AG04449 (cell line): Measurements from ENCODE around the gene TMED5.

ENCODE experiments used
- CTCF ChIA-PET: fragments of 350-600 bp; formaldehyde crosslinking; extraction: SDS; loops from one replicate; lab custom pipeline; 2021; ENCODE audit warnings: antibody characterized with exemption; lab: Yijun Ruan, JAX
- POLR2A ChIA-PET: fragments of 400-600, 350-600 bp; formaldehyde crosslinking; extraction: SDS; loops from one replicate; lab custom pipeline; 2020; ENCODE audit warnings: antibody characterized with exemption, inconsistent platforms; lab: Yijun Ruan, JAX
- DNase-seq: peaks from one replicate; pipeline ENCODE4 v3.0.0-alpha.2; 2010; ENCODE audit warnings: low read depth, low spot score
- H3K4me3 ChIP-seq: 2 replicates; pipeline ENCODE4 v1.5.1; 2011; ENCODE audit warnings: low read depth, mild to moderate bottlenecking, control low read depth, low read length
- CTCF ChIP-seq: IDR thresholded peaks from one replicate; pipeline ENCODE4 v1.5.1; 2011; ENCODE audit warnings: mild to moderate bottlenecking, moderate library complexity, low read length, control low read depth, inconsistent platforms; ENCODE audit not compliant: insufficient read depth; ENCODE audit errors: missing control alignments

The TMED5 gene

GRCh38 chr1:93196591-93196990 lies 16.4 kb upstream of the TMED5 start:
- DNase-seq, result no peak
- ChIA-PET POLR2A (no interaction called here), CTCF (interaction anchor here (1.1 kb wide), 1 partner anchor 24 kb away, joined by 3 read pairs; no protein-coding TSS in a partner anchor)
- H3K4me3 ChIP-seq, result no peak overlapping the region
- TF ChIP-seq CTCF, result no peak

DNA sequence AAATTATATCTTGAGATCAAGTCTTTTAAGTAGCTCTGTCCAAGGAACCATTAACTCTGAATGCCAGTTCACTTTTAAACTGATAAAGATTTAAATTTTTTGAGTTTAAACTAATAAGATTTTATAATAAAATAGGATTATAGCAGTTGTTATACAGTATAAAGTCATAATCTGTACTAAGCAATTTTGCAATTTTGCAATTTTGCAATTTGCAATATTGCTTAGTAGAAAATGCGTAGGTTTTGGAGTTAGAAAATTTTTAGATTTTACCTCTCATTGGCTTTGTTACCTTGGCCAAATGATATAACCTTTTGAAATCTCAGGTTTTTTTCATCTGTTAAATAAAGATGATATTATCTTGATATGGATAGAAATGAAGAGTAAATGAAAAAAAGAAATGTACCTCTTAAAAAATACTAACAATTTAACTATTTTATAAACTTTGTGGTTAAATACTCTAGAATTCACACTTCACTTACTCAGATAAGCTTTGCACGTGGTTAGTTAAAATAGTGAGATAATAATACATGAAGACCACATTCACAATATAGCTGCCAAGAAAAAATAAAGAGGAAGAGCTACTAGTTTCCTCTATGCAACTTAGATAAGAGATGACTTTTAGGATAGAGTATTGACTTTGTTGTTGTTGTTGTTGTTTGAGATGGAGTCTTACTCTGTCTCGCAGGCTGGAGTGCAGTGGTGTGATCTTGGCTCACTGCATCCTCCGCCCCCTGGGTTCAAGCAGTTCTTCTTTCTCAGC lies 14.2 kb upstream of the TMED5 start:
- no peak overlapping the region for H3K4me3 ChIP-seq
- ChIA-PET POLR2A (no interaction called here), CTCF (no interaction called here)
- TF ChIP-seq CTCF, result no peak
- no peak for DNase-seq

DNA sequence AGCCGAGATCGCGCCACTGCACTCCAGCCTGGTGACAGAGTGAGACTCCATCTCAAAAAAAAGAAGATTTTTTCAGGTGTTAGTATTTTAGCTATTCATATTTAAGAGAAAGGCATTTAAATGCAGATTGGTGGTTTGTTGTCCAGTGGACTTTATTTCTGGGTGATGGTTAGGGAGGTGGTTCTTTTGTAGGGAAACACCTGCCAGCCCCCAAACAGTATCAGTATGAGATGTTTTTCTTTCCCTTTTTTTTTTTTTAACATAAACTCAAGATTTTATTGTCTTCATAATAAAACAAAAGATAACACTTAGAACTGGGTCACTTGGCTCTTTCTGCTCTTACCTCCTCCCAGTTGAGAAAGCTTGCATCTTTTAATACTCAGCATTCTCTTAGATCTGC lies 10.2 kb upstream of the TMED5 start:
- no peak for TF ChIP-seq CTCF
- ChIA-PET CTCF (interaction anchor here (1.0 kb wide), 1 partner anchor 13 kb away, joined by 4 read pairs; no protein-coding TSS in a partner anchor), POLR2A (no interaction called here)
- no peak for DNase-seq
- no peak overlapping the region for H3K4me3 ChIP-seq

DNA sequence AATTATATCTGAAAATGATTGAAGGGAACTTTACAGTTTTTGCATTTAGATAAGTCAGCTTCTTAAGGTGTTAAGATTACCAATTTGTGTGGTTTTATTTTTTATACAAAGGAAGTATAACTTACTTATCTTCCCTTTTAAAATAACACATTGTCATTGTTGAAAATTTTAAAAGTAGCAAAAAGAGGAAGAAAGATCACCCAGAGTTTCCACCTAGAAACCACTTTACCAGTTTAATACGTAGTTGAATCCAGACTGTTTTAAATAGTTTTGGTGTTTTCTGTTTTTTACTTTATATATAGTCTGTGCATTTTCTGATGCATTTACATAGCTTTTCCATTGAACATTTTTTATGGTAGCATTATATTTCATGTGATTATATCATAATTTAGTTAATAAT lies 6.5 kb upstream of the TMED5 start:
- ChIA-PET CTCF (no interaction called here), POLR2A (no interaction called here)
- DNase-seq, result no peak
- TF ChIP-seq CTCF, result no peak
- no peak overlapping the region for H3K4me3 ChIP-seq

DNA sequence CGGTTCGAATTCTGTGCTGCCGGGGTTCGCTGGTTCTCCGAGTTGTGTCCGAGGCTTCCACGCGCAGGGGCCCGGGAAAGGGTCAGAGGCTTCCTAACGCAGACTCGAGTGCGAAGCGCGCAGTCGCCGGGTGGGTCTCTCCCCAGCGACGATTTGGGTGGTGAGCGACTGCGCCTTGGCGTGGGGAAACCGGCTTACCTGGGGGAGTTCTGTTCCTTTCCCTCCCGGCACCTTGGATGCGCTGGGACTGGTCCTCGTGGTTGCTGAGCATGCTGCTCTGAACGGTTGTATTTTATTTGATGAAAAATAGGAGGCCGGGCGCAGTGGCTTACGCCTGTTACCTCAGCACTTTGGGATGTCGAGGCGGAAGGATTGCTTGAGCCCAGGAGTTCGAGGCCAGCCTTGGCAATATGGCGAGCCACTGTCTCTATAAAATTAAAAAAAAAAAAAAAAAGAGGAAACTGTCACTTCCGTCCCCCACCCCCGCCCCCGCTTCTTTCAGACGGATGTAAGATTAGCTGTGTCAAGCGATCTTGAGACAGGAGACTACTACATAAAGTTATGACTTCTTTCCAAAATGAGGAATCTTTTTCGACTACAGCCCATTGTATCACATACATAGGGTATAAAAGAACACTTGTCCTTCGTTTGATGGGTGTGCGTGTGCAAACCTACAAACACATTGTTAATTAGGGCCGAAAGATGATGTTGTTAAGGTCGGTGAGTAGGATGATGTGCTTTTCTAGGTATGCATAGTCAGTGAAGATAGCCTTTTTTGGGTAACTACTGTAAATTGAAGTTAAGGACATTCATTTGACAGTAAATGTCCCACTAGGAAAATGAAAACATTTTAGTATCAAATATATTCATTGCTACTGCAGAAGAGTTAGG lies 755 bp upstream of the TMED5 start, which contains the start of gene CCDC18:
TSS of gene CCDC18 (plus strand) at position 2 of the 891 bp plus-strand sequence. CDS start 2,638 bp downstream, outside the sequence.
- no peak for DNase-seq
- POLR2A ChIA-PET, result no interaction called here
- H3K4me3 ChIP-seq, result peak within 1 kb of the TSS; percentile 99
- no peak for TF ChIP-seq CTCF
- CTCF ChIA-PET, result no interaction called here

- TF ChIP-seq CTCF, result no peak
- ChIA-PET POLR2A (no interaction called here), CTCF (no interaction called here)
- peak overlapping the region; percentile 99 for H3K4me3 ChIP-seq
- DNase-seq, result no peak
Measured at GRCh38 chr1:93178418-93178817, 1.8 kb downstream of the TMED5 start.
